ENCODE data around the gene CDH22.

The CDH22 gene

DNA sequence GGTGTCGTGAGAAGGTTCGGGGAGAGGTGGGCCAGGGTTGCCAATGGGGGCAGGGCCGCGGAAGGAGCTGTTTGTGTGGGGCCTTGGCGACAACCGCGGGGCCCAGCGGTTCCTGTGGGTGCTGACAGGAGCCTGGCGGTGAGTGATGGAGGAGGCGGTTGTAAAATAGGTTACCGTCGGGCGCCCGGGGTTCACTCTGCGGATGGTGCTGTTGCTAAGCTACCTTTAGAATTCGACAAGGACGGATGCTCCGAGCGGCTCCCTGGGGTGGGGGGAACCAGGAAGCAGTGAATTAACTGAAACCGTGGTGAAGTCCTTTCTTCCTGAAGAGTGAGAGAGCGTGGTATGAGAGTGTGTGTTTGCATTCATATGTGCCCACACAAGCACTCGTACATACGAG, 61.7 kb downstream of the CDH22 start:
- H3K36me3 ChIP-seq (ENCODE audit: control insufficient read depth in 1 of 2, insufficient read depth in 2 of 2, low read length in 2 of 2): no peaks in the 10 kb centered on the region
- no peak overlapping the region for H3K27ac ChIP-seq (ENCODE audit: low read depth, low read length)
- no peak overlapping the region for H3K4me3 ChIP-seq (ENCODE audit: low read depth in 1 of 2, low read length in 2 of 2)
- no peak overlapping the region for H3K9ac ChIP-seq (ENCODE audit: low read depth in 1 of 2, low read length in 2 of 2)
- H3K9me3 ChIP-seq (ENCODE audit: control insufficient read depth in 1 of 2, low read length in 2 of 2): no peaks in the 10 kb centered on the region
- H3K27me3 ChIP-seq (ENCODE audit: control insufficient read depth in 1 of 2, insufficient read depth in 2 of 2, low read length in 2 of 2): peaks cover 21 to 38% of the 10 kb centered on the region in 2 donors
- H3K4me1 ChIP-seq (ENCODE audit: control insufficient read depth in 1 of 2, insufficient read depth in 2 of 2, low read length in 2 of 2): no peaks in the 10 kb centered on the region

DNA sequence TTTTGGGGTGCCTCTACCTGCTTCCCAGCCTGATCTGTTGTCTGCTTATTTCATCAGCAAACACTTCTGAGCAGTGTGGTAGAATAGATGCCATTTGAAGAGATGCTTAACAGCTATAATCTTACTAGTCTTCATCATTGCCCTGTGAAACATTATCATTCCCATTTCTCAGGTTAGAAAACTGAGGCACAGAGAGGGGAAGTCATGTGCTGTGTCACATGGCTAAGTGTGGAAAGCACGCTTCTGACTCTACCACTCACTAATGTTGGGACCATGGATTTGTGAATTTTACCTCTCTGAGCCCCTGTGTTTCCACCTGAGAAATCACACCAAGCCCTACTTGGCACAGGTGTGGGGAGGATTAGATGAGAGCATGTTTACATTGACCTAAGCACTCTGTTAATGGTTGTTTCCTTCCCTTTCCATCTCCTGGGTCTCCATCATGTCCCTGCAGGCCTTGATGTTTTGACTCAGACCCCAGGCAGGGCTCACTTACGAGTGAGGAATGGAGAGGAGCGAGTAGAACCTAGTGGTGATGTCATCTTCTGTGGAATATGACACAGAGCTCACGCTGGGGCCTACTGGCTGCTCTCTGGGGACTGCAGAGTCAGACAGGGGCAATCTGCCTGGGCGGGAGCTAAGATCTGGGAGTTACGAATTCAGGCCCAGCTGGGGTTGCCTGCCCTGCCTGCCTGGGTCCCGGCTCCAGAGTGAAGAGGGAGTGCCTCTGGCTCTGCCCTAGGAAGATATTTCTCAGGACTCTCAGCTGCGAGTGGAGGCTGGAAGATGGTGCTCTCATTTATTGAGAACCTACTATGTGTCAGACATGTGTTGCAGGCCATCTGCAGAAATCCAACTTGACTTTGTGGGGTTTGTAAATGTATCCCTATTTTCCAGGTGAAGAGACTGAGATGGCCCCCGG, 64.3 kb downstream of the CDH22 start:
- peaks cover 13 to 25% of the 10 kb centered on the region in 2 donors for H3K27me3 ChIP-seq (ENCODE audit: control insufficient read depth in 1 of 2, insufficient read depth in 2 of 2, low read length in 2 of 2)
- H3K4me1 ChIP-seq (ENCODE audit: control insufficient read depth in 1 of 2, insufficient read depth in 2 of 2, low read length in 2 of 2): no peaks in the 10 kb centered on the region
- no peak overlapping the region for H3K9ac ChIP-seq (ENCODE audit: low read depth in 1 of 2, low read length in 2 of 2)
- no peaks in the 10 kb centered on the region for H3K36me3 ChIP-seq (ENCODE audit: control insufficient read depth in 1 of 2, insufficient read depth in 2 of 2, low read length in 2 of 2)
- H3K9me3 ChIP-seq (ENCODE audit: control insufficient read depth in 1 of 2, low read length in 2 of 2): no peaks in the 10 kb centered on the region
- H3K4me3 ChIP-seq (ENCODE audit: low read depth in 1 of 2, low read length in 2 of 2): no peak overlapping the region
- no peak overlapping the region for H3K27ac ChIP-seq (ENCODE audit: low read depth, low read length)

DNA sequence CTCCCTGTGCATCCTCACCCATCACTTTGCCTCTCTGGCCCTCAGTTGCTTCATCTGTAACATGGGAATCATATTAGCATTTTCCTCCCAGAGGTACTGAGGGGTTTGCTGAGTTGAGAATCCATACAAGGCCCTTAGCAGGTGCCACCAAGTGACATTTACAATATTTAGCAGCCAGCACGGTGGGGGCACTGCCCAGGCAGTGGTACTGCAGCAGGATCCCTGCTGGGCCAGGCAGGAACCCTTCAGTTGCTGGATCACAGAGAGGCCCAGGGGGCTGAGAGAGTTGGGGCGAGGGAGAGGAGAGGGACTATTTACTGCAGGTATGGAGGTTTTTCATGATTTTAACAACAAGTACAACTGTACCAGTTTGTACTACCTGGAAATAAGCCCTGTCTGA, 65.9 kb downstream of the CDH22 start:
- peaks cover 13 to 26% of the 10 kb centered on the region in 2 donors for H3K27me3 ChIP-seq (ENCODE audit: control insufficient read depth in 1 of 2, insufficient read depth in 2 of 2, low read length in 2 of 2)
- H3K4me3 ChIP-seq (ENCODE audit: low read depth in 1 of 2, low read length in 2 of 2): no peak overlapping the region
- H3K36me3 ChIP-seq (ENCODE audit: control insufficient read depth in 1 of 2, insufficient read depth in 2 of 2, low read length in 2 of 2): no peaks in the 10 kb centered on the region
- no peak overlapping the region for H3K27ac ChIP-seq (ENCODE audit: low read depth, low read length)
- no peaks in the 10 kb centered on the region for H3K9me3 ChIP-seq (ENCODE audit: control insufficient read depth in 1 of 2, low read length in 2 of 2)
- no peak overlapping the region for H3K9ac ChIP-seq (ENCODE audit: low read depth in 1 of 2, low read length in 2 of 2)
- no peaks in the 10 kb centered on the region for H3K4me1 ChIP-seq (ENCODE audit: control insufficient read depth in 1 of 2, insufficient read depth in 2 of 2, low read length in 2 of 2)

DNA sequence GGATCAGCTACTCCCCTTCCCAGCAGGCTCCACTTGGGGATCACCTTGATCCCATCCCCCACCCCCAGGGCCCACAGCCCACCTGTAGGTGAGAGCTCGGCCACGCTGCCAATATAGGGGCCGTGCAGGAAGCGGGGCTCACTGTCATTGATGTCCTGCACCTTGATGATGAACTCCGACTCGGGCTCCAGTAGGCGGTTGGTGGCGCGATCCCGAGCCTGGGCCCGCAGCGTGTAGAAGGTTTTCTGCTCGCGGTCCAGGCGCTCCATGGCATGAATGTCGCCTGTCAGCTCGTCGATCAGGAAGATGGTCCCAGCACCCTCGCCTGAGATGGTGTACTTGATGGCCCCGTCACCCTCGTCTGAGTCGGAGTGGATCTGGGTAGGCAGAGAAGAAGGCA, 67.4 kb downstream of the CDH22 start:
- Histone ChIP-seq H3K9me3 (ENCODE audit: control insufficient read depth in 1 of 2, low read length in 2 of 2) (no peaks in the 10 kb centered on the region), H3K4me1 (ENCODE audit: control insufficient read depth in 1 of 2, insufficient read depth in 2 of 2, low read length in 2 of 2) (no peaks in the 10 kb centered on the region), H3K36me3 (ENCODE audit: control insufficient read depth in 1 of 2, insufficient read depth in 2 of 2, low read length in 2 of 2) (no peaks in the 10 kb centered on the region), H3K4me3 (ENCODE audit: low read depth in 1 of 2, low read length in 2 of 2) (no peak overlapping the region), H3K9ac (ENCODE audit: low read depth in 1 of 2, low read length in 2 of 2) (no peak overlapping the region), H3K27ac (ENCODE audit: low read depth, low read length) (no peak overlapping the region), H3K27me3 (ENCODE audit: control insufficient read depth in 1 of 2, insufficient read depth in 2 of 2, low read length in 2 of 2) (peaks cover 8 to 20% of the 10 kb centered on the region in 2 donors)

DNA sequence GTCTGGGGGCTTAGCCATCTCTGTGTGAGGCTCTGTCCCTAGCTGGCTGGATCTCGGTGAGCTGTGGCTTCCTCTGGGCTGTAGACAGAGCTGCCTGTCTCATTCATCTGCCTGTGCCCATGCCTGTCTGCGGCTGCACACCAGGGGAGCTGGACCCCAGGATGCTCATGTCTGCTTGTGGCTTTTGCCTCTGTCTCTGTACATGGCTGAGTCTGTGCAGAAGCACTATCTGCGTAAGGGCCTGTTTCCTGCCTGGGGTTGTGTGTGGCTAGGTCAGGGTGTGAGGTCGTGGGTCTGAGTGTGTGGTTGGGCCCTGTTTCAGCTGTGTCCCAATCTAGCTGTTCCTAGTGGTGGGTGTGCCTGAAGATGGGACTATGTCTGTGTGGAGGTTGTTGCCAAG, 68.2 kb downstream of the CDH22 start:
- no peak overlapping the region for H3K9ac ChIP-seq (ENCODE audit: low read depth in 1 of 2, low read length in 2 of 2)
- H3K36me3 ChIP-seq (ENCODE audit: control insufficient read depth in 1 of 2, insufficient read depth in 2 of 2, low read length in 2 of 2): no peaks in the 10 kb centered on the region
- H3K9me3 ChIP-seq (ENCODE audit: control insufficient read depth in 1 of 2, low read length in 2 of 2): no peaks in the 10 kb centered on the region
- no peak overlapping the region for H3K4me3 ChIP-seq (ENCODE audit: low read depth in 1 of 2, low read length in 2 of 2)
- no peaks in the 10 kb centered on the region for H3K4me1 ChIP-seq (ENCODE audit: control insufficient read depth in 1 of 2, insufficient read depth in 2 of 2, low read length in 2 of 2)
- peaks cover 8 to 11% of the 10 kb centered on the region in 2 donors for H3K27me3 ChIP-seq (ENCODE audit: control insufficient read depth in 1 of 2, insufficient read depth in 2 of 2, low read length in 2 of 2)
- no peak overlapping the region for H3K27ac ChIP-seq (ENCODE audit: low read depth, low read length)

DNA sequence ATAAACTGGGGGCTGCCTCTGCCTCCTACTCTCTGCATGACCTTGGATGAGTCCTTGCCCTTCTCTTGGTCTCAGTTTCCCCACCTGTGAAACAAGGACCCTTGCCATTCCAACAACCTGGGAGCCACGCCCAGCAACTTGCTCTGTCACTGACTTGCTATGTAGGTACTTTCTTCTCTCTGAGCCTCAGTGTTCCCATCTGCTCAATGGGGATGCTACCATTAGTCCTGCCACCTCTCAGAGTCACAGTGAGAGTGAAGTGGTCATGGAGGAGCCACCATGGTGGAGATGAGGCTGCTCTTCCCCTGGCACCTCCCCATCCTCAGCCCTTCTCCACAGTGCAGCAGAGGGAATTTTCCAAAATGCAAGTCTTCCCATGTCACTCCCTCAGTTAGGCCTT, 70.6 kb downstream of the CDH22 start:
- H3K27ac ChIP-seq (ENCODE audit: low read depth, low read length): no peak overlapping the region
- no peaks in the 10 kb centered on the region for H3K9me3 ChIP-seq (ENCODE audit: control insufficient read depth in 1 of 2, low read length in 2 of 2)
- H3K4me1 ChIP-seq (ENCODE audit: control insufficient read depth in 1 of 2, insufficient read depth in 2 of 2, low read length in 2 of 2): no peaks in the 10 kb centered on the region
- no peak overlapping the region for H3K4me3 ChIP-seq (ENCODE audit: low read depth in 1 of 2, low read length in 2 of 2)
- H3K36me3 ChIP-seq (ENCODE audit: control insufficient read depth in 1 of 2, insufficient read depth in 2 of 2, low read length in 2 of 2): no peaks in the 10 kb centered on the region
- peaks cover 4 to 11% of the 10 kb centered on the region in 2 donors for H3K27me3 ChIP-seq (ENCODE audit: control insufficient read depth in 1 of 2, insufficient read depth in 2 of 2, low read length in 2 of 2)
- no peak overlapping the region for H3K9ac ChIP-seq (ENCODE audit: low read depth in 1 of 2, low read length in 2 of 2)

DNA sequence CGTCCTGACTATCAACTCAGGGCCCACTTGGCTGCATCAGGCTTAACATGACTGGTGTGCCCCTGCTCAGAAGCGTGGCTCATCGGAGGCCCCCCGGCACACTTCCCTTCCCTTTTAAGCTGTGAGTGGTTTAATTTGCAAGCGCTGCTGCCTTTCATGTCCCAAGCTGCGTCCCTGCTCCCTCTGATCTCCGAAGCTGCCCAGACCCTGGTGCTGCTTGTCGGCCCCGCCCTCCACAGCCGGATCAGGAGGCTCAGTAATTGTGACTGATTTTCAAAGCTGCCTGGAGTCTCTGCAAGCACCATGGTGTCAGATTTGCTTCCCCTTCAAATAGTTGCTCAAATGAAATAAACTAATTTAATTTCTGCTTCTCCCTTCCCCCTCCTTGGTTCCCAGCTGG, 71.1 kb downstream of the CDH22 start:
- Histone ChIP-seq H3K4me3 (ENCODE audit: low read depth in 1 of 2, low read length in 2 of 2) (no peak overlapping the region), H3K36me3 (ENCODE audit: control insufficient read depth in 1 of 2, insufficient read depth in 2 of 2, low read length in 2 of 2) (no peaks in the 10 kb centered on the region), H3K9ac (ENCODE audit: low read depth in 1 of 2, low read length in 2 of 2) (no peak overlapping the region), H3K9me3 (ENCODE audit: control insufficient read depth in 1 of 2, low read length in 2 of 2) (no peaks in the 10 kb centered on the region), H3K27me3 (ENCODE audit: control insufficient read depth in 1 of 2, insufficient read depth in 2 of 2, low read length in 2 of 2) (peaks cover 4 to 11% of the 10 kb centered on the region in 2 donors), H3K4me1 (ENCODE audit: control insufficient read depth in 1 of 2, insufficient read depth in 2 of 2, low read length in 2 of 2) (no peaks in the 10 kb centered on the region), H3K27ac (ENCODE audit: low read depth, low read length) (no peak overlapping the region)

DNA sequence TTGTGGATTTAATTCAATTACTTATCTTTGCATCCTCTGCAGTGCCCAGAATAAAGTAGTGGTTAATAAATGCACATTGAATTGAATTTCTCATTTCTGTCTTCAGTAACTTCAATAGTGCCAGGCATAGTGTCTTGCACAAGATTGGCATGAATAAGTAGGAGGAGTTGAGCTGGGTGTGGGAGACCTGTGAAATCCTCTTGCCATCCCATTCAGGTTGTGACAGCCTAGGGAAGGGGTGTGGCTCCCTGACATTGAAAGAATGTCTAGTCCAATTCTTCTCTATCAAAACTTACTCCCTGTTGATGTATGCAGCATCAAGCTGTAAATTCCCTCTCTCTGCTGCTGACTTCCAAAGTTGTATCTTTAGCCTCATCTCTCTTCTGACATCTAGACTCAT, 73.2 kb downstream of the CDH22 start:
- peaks cover 4 to 10% of the 10 kb centered on the region in 2 donors for H3K27me3 ChIP-seq (ENCODE audit: control insufficient read depth in 1 of 2, insufficient read depth in 2 of 2, low read length in 2 of 2)
- H3K36me3 ChIP-seq (ENCODE audit: control insufficient read depth in 1 of 2, insufficient read depth in 2 of 2, low read length in 2 of 2): no peaks in the 10 kb centered on the region
- H3K9ac ChIP-seq (ENCODE audit: low read depth in 1 of 2, low read length in 2 of 2): no peak overlapping the region
- H3K4me1 ChIP-seq (ENCODE audit: control insufficient read depth in 1 of 2, insufficient read depth in 2 of 2, low read length in 2 of 2): no peaks in the 10 kb centered on the region
- no peaks in the 10 kb centered on the region for H3K9me3 ChIP-seq (ENCODE audit: control insufficient read depth in 1 of 2, low read length in 2 of 2)
- no peak overlapping the region for H3K27ac ChIP-seq (ENCODE audit: low read depth, low read length)
- no peak overlapping the region for H3K4me3 ChIP-seq (ENCODE audit: low read depth in 1 of 2, low read length in 2 of 2)

DNA sequence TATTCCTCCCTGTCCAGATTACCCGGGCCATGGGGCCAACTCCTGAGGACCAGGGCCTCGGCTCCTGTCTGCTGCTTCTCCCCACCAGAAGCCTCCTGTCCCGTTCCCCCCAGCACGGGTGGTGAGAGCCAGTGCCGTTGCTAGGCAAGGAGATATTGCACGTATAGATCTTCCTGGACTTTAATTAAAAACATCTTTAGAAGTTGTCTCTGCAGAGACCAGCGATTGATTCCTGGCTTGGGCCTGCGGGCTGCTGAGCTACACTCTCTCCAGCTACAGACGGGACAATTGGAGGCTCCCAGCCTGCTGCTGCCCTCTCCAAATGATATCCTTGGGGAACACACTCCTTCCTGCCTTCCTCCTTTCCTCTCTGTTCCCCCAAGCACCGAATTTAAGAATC, 74.6 kb downstream of the CDH22 start:
- Histone ChIP-seq H3K27ac (ENCODE audit: low read depth, low read length) (no peak overlapping the region), H3K36me3 (ENCODE audit: control insufficient read depth in 1 of 2, insufficient read depth in 2 of 2, low read length in 2 of 2) (no peaks in the 10 kb centered on the region), H3K27me3 (ENCODE audit: control insufficient read depth in 1 of 2, insufficient read depth in 2 of 2, low read length in 2 of 2) (peaks cover 0 to 4% of the 10 kb centered on the region in 2 donors), H3K9ac (ENCODE audit: low read depth in 1 of 2, low read length in 2 of 2) (no peak overlapping the region), H3K9me3 (ENCODE audit: control insufficient read depth in 1 of 2, low read length in 2 of 2) (no peaks in the 10 kb centered on the region), H3K4me1 (ENCODE audit: control insufficient read depth in 1 of 2, insufficient read depth in 2 of 2, low read length in 2 of 2) (no peaks in the 10 kb centered on the region), H3K4me3 (ENCODE audit: low read depth in 1 of 2, low read length in 2 of 2) (no peak overlapping the region)

DNA sequence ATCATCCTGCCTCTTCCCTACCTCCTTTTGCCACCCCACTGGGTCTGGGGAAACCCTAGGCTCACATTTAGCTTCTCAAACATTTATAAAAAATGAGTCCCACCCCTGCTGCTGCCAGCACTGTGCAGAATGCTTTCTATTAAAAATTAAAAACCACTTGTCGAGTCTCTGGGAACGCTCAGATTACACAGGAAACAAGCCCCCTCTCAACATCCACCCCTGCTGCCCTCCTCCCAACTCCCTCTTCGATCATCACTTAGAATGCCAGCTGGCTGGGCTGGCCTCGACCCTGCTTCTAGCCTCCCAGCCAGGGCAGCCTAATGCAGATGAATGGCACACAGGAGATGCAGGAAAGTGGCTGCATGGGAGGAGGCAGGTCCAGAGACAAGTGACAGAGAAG, 75.8 kb downstream of the CDH22 start:
- no peaks in the 10 kb centered on the region for H3K4me1 ChIP-seq (ENCODE audit: control insufficient read depth in 1 of 2, insufficient read depth in 2 of 2, low read length in 2 of 2)
- no peaks in the 10 kb centered on the region for H3K27me3 ChIP-seq (ENCODE audit: control insufficient read depth in 1 of 2, insufficient read depth in 2 of 2, low read length in 2 of 2)
- no peaks in the 10 kb centered on the region for H3K9me3 ChIP-seq (ENCODE audit: control insufficient read depth in 1 of 2, low read length in 2 of 2)
- no peak overlapping the region for H3K9ac ChIP-seq (ENCODE audit: low read depth in 1 of 2, low read length in 2 of 2)
- H3K27ac ChIP-seq (ENCODE audit: low read depth, low read length): no peak overlapping the region
- H3K36me3 ChIP-seq (ENCODE audit: control insufficient read depth in 1 of 2, insufficient read depth in 2 of 2, low read length in 2 of 2): no peaks in the 10 kb centered on the region
- no peak overlapping the region for H3K4me3 ChIP-seq (ENCODE audit: low read depth in 1 of 2, low read length in 2 of 2)
